ENCODE measurements around the gene THRAP3.

- TF ChIP-seq, protein P1, sequence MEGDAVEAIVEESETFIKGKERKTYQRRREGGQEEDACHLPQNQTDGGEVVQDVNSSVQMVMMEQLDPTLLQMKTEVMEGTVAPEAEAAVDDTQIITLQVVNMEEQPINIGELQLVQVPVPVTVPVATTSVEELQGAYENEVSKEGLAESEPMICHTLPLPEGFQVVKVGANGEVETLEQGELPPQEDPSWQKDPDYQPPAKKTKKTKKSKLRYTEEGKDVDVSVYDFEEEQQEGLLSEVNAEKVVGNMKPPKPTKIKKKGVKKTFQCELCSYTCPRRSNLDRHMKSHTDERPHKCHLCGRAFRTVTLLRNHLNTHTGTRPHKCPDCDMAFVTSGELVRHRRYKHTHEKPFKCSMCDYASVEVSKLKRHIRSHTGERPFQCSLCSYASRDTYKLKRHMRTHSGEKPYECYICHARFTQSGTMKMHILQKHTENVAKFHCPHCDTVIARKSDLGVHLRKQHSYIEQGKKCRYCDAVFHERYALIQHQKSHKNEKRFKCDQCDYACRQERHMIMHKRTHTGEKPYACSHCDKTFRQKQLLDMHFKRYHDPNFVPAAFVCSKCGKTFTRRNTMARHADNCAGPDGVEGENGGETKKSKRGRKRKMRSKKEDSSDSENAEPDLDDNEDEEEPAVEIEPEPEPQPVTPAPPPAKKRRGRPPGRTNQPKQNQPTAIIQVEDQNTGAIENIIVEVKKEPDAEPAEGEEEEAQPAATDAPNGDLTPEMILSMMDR (IDR thresholded peaks at IDR 0.05), result no peak
- TF ChIP-seq POLR2A (IDR thresholded peaks at IDR 0.05) (no peak), POLR2AphosphoS5 (IDR thresholded peaks at IDR 0.05) (no peak)
Observed at GRCh38 chr1:36212782-36213181, 11.5 kb upstream of the THRAP3 start.
